Fibroblast of pulmonary artery (primary cell): ENCODE data around the gene UBQLN1.
"Not testable (repeated sequence)": the region's sequence is repeated elsewhere in the genome, so short reads cannot be mapped to it uniquely, and the experiment has no call there.

ENCODE experiments used
- DNase-seq: peaks from one replicate; pipeline ENCODE4 v3.0.0-alpha.2; 2010; ENCODE audit warnings: low read depth
- H3K4me3 ChIP-seq: replicated peaks from 2 replicates; pipeline ENCODE4 v1.5.1; 2011; ENCODE audit warnings: low read depth, mild to moderate bottlenecking, control low read depth, low read length, moderate library complexity
- CTCF ChIP-seq: IDR thresholded peaks from 2 replicates; pipeline ENCODE4 v1.5.1; 2011; ENCODE audit warnings: mild to moderate bottlenecking, control low read depth, low read length, inconsistent platforms; ENCODE audit errors: missing control alignments

UBQLN1 gene

DNA sequence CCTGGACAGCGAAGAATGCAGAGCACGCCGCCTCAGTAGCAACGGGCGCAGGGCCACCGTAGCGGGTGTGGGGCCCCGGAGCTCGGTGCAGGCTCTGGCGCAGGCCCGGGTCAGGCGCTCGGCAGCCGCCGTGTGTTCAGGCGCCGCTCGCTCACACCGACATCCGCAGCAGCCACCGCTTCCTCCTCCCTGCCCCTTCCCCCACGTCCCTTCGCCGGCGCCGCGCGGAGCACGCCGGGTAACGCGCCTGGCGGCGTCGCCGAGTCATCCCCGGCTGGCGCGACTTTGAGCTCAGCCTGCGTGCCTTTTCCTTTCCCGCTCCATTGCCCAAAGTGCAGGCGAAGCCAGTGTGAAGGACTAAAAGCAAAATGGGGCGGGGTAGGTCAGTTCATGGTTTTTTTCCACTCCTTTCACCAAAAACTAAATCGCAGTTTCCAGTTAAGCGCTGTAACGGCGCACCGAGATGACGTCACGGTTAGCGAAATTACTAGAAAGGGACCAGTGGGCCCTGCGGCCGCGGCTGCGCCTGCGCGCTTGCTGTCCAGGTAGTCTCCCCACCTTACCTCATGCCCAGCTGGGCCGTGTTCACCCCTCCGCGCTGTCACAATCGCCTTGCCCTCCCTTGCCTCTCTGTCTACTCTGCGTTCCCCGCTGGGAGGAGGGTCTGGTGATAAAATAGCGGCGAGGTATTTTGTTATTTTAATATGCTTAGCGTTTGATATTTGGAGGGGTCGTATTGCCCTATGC lies at the start of gene UBQLN1:
TSS of gene UBQLN1 (minus strand) at position 191 of the 747 bp plus-strand sequence. CDS start 279 bp downstream, outside the sequence.
- TF ChIP-seq CTCF: no peak
- H3K4me3 ChIP-seq: peak within 1 kb of the TSS; percentile 92

GRCh38 chr9:83754383-83754977 lies 46.7 kb upstream of the UBQLN1 start:
- H3K4me3 ChIP-seq: no peak overlapping the region
- no peak for DNase-seq
- TF ChIP-seq CTCF: no peak

More for the DNA sequence above, at the start of gene UBQLN1:
- peak; percentile 96 for DNase-seq

DNA sequence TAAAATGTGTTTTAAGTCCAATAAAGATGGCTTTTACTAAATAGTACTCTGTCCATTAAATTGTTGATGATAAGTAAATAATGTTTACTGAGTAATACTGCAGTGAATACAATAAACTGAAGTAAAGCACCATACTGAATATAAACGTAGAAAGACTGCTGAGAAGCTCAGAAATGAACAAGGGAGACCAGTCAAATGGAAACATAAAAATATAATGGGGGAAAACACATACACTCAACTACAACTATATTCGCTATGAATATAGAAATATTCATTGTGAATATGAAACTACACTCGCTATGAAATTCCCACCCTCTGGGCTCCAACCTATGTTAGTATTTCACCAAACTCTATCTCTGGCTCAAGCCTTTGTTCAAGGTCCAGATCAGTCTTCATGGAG lies 41.9 kb upstream of the UBQLN1 start:
- no peak for TF ChIP-seq CTCF
- no peak overlapping the region for H3K4me3 ChIP-seq
- DNase-seq: no peak

DNA sequence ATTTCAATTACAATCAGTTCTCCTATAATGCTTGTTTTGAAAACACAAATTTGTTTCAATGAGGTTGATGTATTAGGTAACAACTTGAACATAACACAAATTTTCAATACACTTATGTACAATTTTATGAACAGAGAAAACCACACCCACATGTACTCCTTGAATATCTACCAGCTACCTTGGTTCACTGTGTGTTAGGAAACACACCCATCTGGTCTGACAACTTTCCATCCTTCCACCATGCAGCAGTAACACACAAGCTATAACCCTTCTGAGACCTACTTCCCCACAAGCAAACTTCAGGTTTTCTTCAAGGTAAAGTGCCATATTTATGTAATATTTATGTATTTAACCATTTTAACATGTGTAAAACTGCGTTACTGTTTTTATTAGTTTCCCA lies 36.4 kb upstream of the UBQLN1 start:
- DNase-seq: no peak
- TF ChIP-seq CTCF: no peak
- H3K4me3 ChIP-seq: no peak overlapping the region

DNA sequence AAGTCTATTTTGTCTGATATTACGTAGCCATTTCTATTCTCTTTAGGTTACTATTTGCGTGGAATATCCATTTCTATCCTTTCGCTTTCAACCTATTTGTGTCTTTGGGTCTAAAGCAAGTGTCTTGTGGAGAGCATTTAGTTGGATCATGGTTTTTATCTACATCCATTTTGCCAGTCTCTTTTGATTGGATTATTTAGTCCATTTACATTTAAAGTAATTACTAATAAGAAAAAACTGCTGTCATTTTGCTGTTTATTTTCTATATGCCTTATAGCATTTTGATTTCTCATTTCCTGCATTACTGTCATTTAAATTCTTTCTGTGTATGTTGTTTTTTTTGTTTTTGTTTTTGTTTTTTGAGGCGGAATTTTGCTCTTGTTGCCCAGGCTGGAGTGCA lies 26.0 kb upstream of the UBQLN1 start:
- DNase-seq: no peak
- H3K4me3 ChIP-seq: no peak overlapping the region
- TF ChIP-seq CTCF: no peak

GRCh38 chr9:83728591-83729368 lies 21.0 kb upstream of the UBQLN1 start:
- DNase-seq, H3K4me3 ChIP-seq: not testable (repeated sequence)

- no peak for TF ChIP-seq CTCF
- no peak overlapping the region for H3K4me3 ChIP-seq
- no peak for DNase-seq
Measured at GRCh38 chr9:83724436-83724835, 16.7 kb upstream of the UBQLN1 start.
